HepG2 (cell line): Measurements from ENCODE around the gene FAM20A.

Experiments
- ATF7 ChIP-seq, 2 experiments: fragments of 450-650 bp in 1 of 2; sonication (generic) in 1 of 2; formaldehyde crosslinking in 1 of 2; IDR thresholded peaks; 2 replicates each; pipeline versions ENCODE4 v1.4.0 to v1.6.1; 2016 to 2020; ENCODE audit warnings: antibody characterized with exemption in 1 of 2, mild to moderate bottlenecking in 1 of 2, missing genetic modification reagents in 1 of 2
- BHLHE40 ChIP-seq: IDR thresholded peaks from 2 replicates; pipeline ENCODE4 v1.6.1; 2011; ENCODE audit warnings: low read length, improper control_type of control experiment
- CTCF ChIP-seq: sonication (generic); formaldehyde crosslinking; IDR thresholded peaks from 2 replicates; pipeline ENCODE4 v1.5.0; 2020; ENCODE audit warnings: mild to moderate bottlenecking, missing genetic modification reagents, moderate library complexity
- EZH2 ChIP-seq: conservative IDR thresholded peaks from 2 replicates; pipeline ENCODE4 v1.6.1; 2012; ENCODE audit warnings: mild to moderate bottlenecking, low read depth, low read length, moderate library complexity
- MTA1 ChIP-seq: sonication (generic); formaldehyde crosslinking; IDR thresholded peaks from 2 replicates; pipeline ENCODE4 v1.4.0; 2020; ENCODE audit warnings: missing genetic modification reagents, mild to moderate bottlenecking, borderline replicate concordance
- RAD21 ChIP-seq: fragments of 450-650 bp; formaldehyde crosslinking; IDR thresholded peaks from 2 replicates; pipeline ENCODE4 v1.5.0; 2020; ENCODE audit warnings: mild to moderate bottlenecking
- SRF ChIP-seq: IDR thresholded peaks from 2 replicates; pipeline ENCODE4 v1.6.1; 2011; ENCODE audit warnings: mild to moderate bottlenecking, low read depth, low read length, moderate library complexity
- ZBTB21 ChIP-seq: sonication (generic); formaldehyde crosslinking; IDR thresholded peaks from 2 replicates; pipeline ENCODE4 v1.4.0; 2020; ENCODE audit warnings: missing genetic modification reagents
- ZNF180 ChIP-seq: sonication (generic); formaldehyde crosslinking; IDR thresholded peaks from 2 replicates; pipeline ENCODE4 v1.4.0; 2020; ENCODE audit warnings: low read depth, missing genetic modification reagents, borderline replicate concordance
- ZNF629 ChIP-seq: sonication (generic); formaldehyde crosslinking; conservative IDR thresholded peaks from 2 replicates; pipeline ENCODE4 v1.5.0; 2020; ENCODE audit warnings: missing genetic modification reagents

- TF ChIP-seq ZNF629 (CRISPR knock-in tag) (no peak), ZNF180 (CRISPR knock-in tag) (no peak), BHLHE40 (no peak), RAD21 (CRISPR knock-in tag) (no peak), ATF7 (IDR thresholded peaks at IDR 0.05) (no peak), ATF7 (CRISPR knock-in tag; IDR thresholded peaks at IDR 0.05) (no peak), CTCF (no peak), EZH2 (no peak), MTA1 (CRISPR knock-in tag) (no peak), SRF (no peak), ZBTB21 (no peak)
Observed at GRCh38 chr17:68608515-68609130, 7.5 kb upstream of the FAM20A start.
